GM12892 (cell line): ENCODE data around the gene FN3K.

Source experiments
- POLR2A ChIP-seq: IDR thresholded peaks from 2 replicates; pipeline ENCODE4 v1.6.1; 2011; ENCODE audit warnings: low read depth, low read length, control low read depth
- POLR2AphosphoS5 ChIP-seq: IDR thresholded peaks from 2 replicates; pipeline ENCODE4 v1.6.1; 2011; ENCODE audit warnings: low read depth, low read length, control low read depth
- TAF1 ChIP-seq: IDR thresholded peaks from 2 replicates; pipeline ENCODE4 v1.6.1; 2011; ENCODE audit warnings: low read depth, mild to moderate bottlenecking, control low read depth, low read length, borderline replicate concordance

DNA sequence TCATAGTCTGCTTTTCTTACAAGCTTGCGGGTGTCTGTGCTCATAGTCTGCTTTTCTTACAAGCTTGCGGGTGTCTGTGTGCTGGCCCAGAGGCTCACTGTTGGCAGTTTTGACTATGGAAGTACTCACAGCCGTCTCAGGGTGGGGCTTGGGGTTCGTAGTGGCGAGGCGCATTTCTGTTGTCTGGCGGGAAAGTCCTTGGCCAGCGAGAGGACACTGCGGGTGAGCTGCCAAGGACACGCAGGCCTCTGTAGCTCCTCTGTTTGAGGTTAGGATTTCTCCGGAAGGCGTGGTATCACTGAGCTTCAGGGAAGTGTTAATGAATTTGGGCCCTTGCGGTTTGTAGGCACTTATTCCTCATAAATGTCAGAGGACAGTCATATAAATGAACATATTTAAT, 30.0 kb downstream of the FN3K start:
- TF ChIP-seq POLR2A (no peak), TAF1 (no peak), POLR2AphosphoS5 (no peak)
